ENCODE results near the gene SAMD4B. TPM values are rescaled to one million over a fixed set of nuclear protein-coding genes. Genes with fewer than 3 reads are reported as not detected.

Gene SAMD4B
- total and polyA plus RNA-seq, 2 of the 8 experiments (the other 6 are each of a cell fraction or from before 2014, with no cell fraction given): 137 to 158 TPM

- TF ChIP-seq CHD7 (IDR thresholded peaks at IDR 0.05; ENCODE audit: insufficient replicate concordance, low read length): no peak
- TF ChIP-seq SRF (IDR thresholded peaks at IDR 0.05; ENCODE audit: low read depth, low read length): no peak
- no peak for TF ChIP-seq SP2 (IDR thresholded peaks at IDR 0.05; ENCODE audit: low read length)
- peak; percentile 44 for TF ChIP-seq CREB1 (IDR thresholded peaks at IDR 0.05)
- TF ChIP-seq RAD21 (IDR thresholded peaks at IDR 0.05 in 1 of 2, conservative IDR thresholded peaks at IDR 0.05 in 1 of 2; ENCODE audit: low read depth in 2 of 2, low read length in 2 of 2): no peak
- TF ChIP-seq POLR2AphosphoS5 (IDR thresholded peaks at IDR 0.05; ENCODE audit: low read depth, low read length): peak; percentile 69
- TF ChIP-seq RBBP5 (IDR thresholded peaks at IDR 0.05; ENCODE audit: borderline replicate concordance, low read depth, low read length): peak; percentile 93
- peak; percentile 65 for TF ChIP-seq ASH2L (IDR thresholded peaks at IDR 0.05; ENCODE audit: low read length)
- no peak for TF ChIP-seq YY1 (IDR thresholded peaks at IDR 0.05; ENCODE audit: low read depth, low read length)
- no peak for TF ChIP-seq BCL11A (IDR thresholded peaks at IDR 0.05; ENCODE audit: low read depth in 2 of 2, low read length in 2 of 2)
Observed at GRCh38 chr19:39402346-39403300, 60.4 kb downstream of the SAMD4B start (continued).

Measured in H1 (cell line).